Breast epithelium (tissue), 3 donors: ENCODE data around the gene CSF2.

Experiments used
- CTCF ChIP-seq, 3 donors: fragments of 450-650 bp; IDR thresholded peaks; one replicate each; pipeline ENCODE4 v1.5.1; 2016 to 2017; ENCODE audit warnings: antibody characterized with exemption in 3 of 3, mild to moderate bottlenecking in 3 of 3, moderate library complexity in 3 of 3
- POLR2A ChIP-seq: fragments of 450-650 bp; IDR thresholded peaks from one replicate; pipeline ENCODE4 v1.6.1; 2016; ENCODE audit warnings: antibody characterized with exemption, mild to moderate bottlenecking, moderate library complexity
- POLR2AphosphoS5 ChIP-seq, 3 donors: sonication (generic); formaldehyde crosslinking; IDR thresholded peaks; one replicate each; pipeline ENCODE4 v1.6.1; 2017; ENCODE audit warnings: antibody characterized with exemption in 3 of 3

- no peak for TF ChIP-seq POLR2A
- TF ChIP-seq CTCF (IDR thresholded peaks at IDR 0.05): no peak
- no peak for TF ChIP-seq POLR2AphosphoS5 (IDR thresholded peaks at IDR 0.05)
Measured at GRCh38 chr5:132087661-132088060, 14.1 kb downstream of the CSF2 start.
